Measurements from ENCODE around the gene COMT. TPM values are rescaled to one million over a fixed set of nuclear protein-coding genes. Genes with fewer than 3 reads are reported as not detected.

The COMT gene
- total RNA-seq, 3 donors from 2014 or later (not counting 1 experiment from before 2014, with no cell fraction given): 37.5 to 56.2 (median 38.2) TPM

GRCh38 chr22:20009018-20009491, 67.5 kb downstream of the COMT start:
- intact Hi-C loops (cut with micrococcal nuclease): no loop called here
- no peaks in the 10 kb centered on the region for H3K36me3 ChIP-seq (ENCODE audit: control insufficient read depth, insufficient read depth, low read length)
- peaks cover 34% of the 10 kb centered on the region for H3K4me1 ChIP-seq (ENCODE audit: control insufficient read depth, insufficient read depth, low read length)
- H3K4me1 Mint-ChIP-seq: peaks cover 15 to 16% of the 10 kb centered on the region in 2 donors
- H3K27me3 Mint-ChIP-seq (ENCODE audit: low read depth in 2 of 2): no peaks in the 10 kb centered on the region
- H3K27ac Mint-ChIP-seq: no peak overlapping the region
- H3K4me3 Mint-ChIP-seq: no peak overlapping the region
- H3K27me3 ChIP-seq (ENCODE audit: control insufficient read depth, insufficient read depth, low read length): no peaks in the 10 kb centered on the region
- H3K9me3 ChIP-seq (ENCODE audit: control insufficient read depth, insufficient read depth, low read length): no peaks in the 10 kb centered on the region
- no peak for ATAC-seq
- no peaks in the 10 kb centered on the region for H3K9me3 Mint-ChIP-seq
- H3K27ac ChIP-seq (ENCODE audit: low read length): no peak overlapping the region
- WGBS (ENCODE audit: insufficient coverage): 96% methylated on average over 9 of the region's 9 CpGs
- TF ChIP-seq CTCF (IDR thresholded peaks at IDR 0.05): no peak
- H3K4me3 ChIP-seq (ENCODE audit: low read length): no peak overlapping the region
- peaks cover 3% of the 10 kb centered on the region for H3K36me3 Mint-ChIP-seq
- no peak for DNase-seq

GRCh38 chr22:20009582-20010306, 68.2 kb downstream of the COMT start:
- Histone ChIP-seq H3K36me3 (ENCODE audit: control insufficient read depth, insufficient read depth, low read length) (no peaks in the 10 kb centered on the region), H3K4me1 (ENCODE audit: control insufficient read depth, insufficient read depth, low read length) (peaks cover 34% of the 10 kb centered on the region), H3K27ac (ENCODE audit: low read length) (no peak overlapping the region), H3K4me3 (ENCODE audit: low read length) (no peak overlapping the region), H3K27me3 (ENCODE audit: control insufficient read depth, insufficient read depth, low read length) (no peaks in the 10 kb centered on the region), H3K9me3 (ENCODE audit: control insufficient read depth, insufficient read depth, low read length) (no peaks in the 10 kb centered on the region)
- Mint-ChIP-seq H3K36me3 (no peaks in the 10 kb centered on the region), H3K27ac (no peak overlapping the region), H3K9me3 (no peaks in the 10 kb centered on the region), H3K27me3 (ENCODE audit: low read depth in 2 of 2) (no peaks in the 10 kb centered on the region), H3K4me1 (peaks cover 15 to 19% of the 10 kb centered on the region in 2 donors), H3K4me3 (no peak overlapping the region)
- TF ChIP-seq CTCF (IDR thresholded peaks at IDR 0.05): no peak
- no peak for ATAC-seq
- WGBS (ENCODE audit: insufficient coverage): 93% methylated on average over 8 of the region's 8 CpGs
- no peak for DNase-seq
- intact Hi-C loops (cut with micrococcal nuclease): no loop called here

- H3K27me3 ChIP-seq (ENCODE audit: control insufficient read depth, insufficient read depth, low read length): no peaks in the 10 kb centered on the region
- H3K9me3 ChIP-seq (ENCODE audit: control insufficient read depth, insufficient read depth, low read length): no peaks in the 10 kb centered on the region
- intact Hi-C loops (cut with micrococcal nuclease): no loop called here
- WGBS (ENCODE audit: insufficient coverage): 87% methylated on average over 14 of the region's 14 CpGs
- DNase-seq: no peak
- no peak overlapping the region for H3K27ac Mint-ChIP-seq
- no peak overlapping the region for H3K4me3 ChIP-seq (ENCODE audit: low read length)
- ATAC-seq: no peak
- H3K4me3 Mint-ChIP-seq: no peak overlapping the region
- H3K36me3 Mint-ChIP-seq: no peaks in the 10 kb centered on the region
- H3K27me3 Mint-ChIP-seq (ENCODE audit: low read depth in 2 of 2): no peaks in the 10 kb centered on the region
- no peak overlapping the region for H3K27ac ChIP-seq (ENCODE audit: low read length)
- H3K4me1 Mint-ChIP-seq: peaks cover 15 to 27% of the 10 kb centered on the region in 2 donors
- TF ChIP-seq CTCF (IDR thresholded peaks at IDR 0.05): no peak
- H3K4me1 ChIP-seq (ENCODE audit: control insufficient read depth, insufficient read depth, low read length): peaks cover 38% of the 10 kb centered on the region
- no peaks in the 10 kb centered on the region for H3K36me3 ChIP-seq (ENCODE audit: control insufficient read depth, insufficient read depth, low read length)
- H3K9me3 Mint-ChIP-seq: no peaks in the 10 kb centered on the region
These were observed 68.9 kb downstream of the COMT start for GRCh38 chr22:20010307-20011122.
